Measurements from ENCODE around the gene NPY. TPM values are rescaled to one million over a fixed set of nuclear protein-coding genes. Genes with fewer than 3 reads are reported as not detected.

Gene NPY
- total RNA-seq, 2 experiments from 2014 or later, result not detected

DNA sequence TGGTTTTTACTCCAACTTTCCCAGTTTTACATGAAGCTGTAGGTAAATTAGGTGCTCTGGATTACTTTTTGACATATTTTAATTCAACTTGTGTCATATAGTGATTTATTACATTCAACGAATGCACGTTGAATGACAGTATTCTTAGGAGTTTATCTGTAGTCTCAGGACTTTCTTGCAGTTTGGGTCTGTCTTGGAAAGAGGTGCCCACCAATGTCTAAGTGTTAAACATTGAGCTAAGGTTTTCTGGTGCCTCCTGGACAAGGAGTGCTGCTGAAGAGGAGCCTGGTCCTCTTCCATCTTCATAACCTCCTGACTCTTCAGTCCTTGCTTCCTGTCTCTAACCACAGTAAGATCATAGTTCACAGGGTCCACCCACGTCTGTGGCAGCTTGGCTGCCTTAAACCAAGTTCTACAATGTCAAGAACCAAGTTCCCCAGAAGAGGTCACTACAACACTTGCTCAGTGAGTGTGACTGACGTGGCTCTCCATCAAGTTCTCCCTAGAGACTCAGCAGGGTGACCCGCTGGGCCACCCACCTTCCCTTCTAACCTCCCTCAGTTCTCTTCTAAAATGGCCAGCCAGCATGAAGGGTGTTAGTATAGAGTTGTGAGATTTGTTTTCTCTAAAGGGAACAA, 6.1 kb downstream of the NPY start:
- no peak overlapping the region for H3K27ac Mint-ChIP-seq
- H3K27me3 Mint-ChIP-seq, result peaks cover 38% of the 10 kb centered on the region
- no peaks in the 10 kb centered on the region for H3K9me3 Mint-ChIP-seq
- POLR2A ChIA-PET, result no interaction called here
- H3K36me3 Mint-ChIP-seq (ENCODE audit: low read depth), result no peaks in the 10 kb centered on the region
- H3K4me1 Mint-ChIP-seq, result peaks cover 10% of the 10 kb centered on the region
- no peak overlapping the region for H3K4me3 Mint-ChIP-seq
- peak; percentile 52 for DNase-seq
- CTCF ChIA-PET, result interaction anchor here (0.6 kb wide), 1 partner anchor 511 kb away, joined by 3 read pairs; no protein-coding TSS in a partner anchor

DNA sequence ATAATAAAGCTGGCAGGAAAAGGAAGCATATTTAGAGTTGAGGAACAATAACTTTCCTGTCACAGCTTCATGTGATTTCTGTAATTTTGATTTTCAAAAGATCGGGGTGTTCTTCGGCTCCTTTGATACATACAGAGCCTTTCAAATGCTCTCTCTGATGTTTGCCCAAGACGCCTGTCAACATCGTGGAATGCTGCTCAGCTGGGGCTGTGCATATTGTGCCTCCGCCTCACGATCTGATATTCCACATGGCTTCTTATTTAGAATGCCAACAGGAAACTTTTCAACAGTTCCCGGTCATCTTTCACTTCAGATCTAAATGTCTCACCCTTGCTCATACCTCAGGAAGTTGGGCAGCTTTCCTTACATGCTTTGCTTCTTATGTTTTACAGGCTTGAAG, 7.3 kb downstream of the NPY start:
- ChIA-PET CTCF (no interaction called here), POLR2A (no interaction called here)

DNA sequence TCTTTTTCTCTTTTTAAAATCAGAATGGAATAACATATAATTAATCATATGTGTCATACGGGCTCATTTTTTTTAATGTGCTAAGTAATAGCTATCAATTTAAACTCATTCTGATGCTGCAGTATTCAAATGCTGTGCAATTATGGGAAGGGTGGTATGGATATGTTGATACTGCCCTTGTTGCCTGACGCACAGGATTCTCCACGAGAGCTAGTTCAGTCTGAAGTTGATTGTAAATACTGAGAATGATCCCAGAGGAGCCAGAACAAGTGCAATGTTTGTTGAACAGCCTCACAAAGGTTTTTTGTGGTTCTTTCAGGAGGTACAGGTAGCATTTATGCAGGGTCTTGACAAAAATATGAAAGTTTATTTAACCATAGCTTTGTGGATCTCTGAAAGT, 13.4 kb downstream of the NPY start:
- Mint-ChIP-seq H3K4me3 (no peak overlapping the region), H3K4me1 (no peaks in the 10 kb centered on the region), H3K27me3 (peaks cover 20% of the 10 kb centered on the region), H3K27ac (no peak overlapping the region), H3K36me3 (ENCODE audit: low read depth) (no peaks in the 10 kb centered on the region), H3K9me3 (no peaks in the 10 kb centered on the region)
- POLR2A ChIA-PET, result no interaction called here
- CTCF ChIA-PET, result no interaction called here
- no peak for DNase-seq

More for the DNA sequence above, 7.3 kb downstream of the NPY start:
- Mint-ChIP-seq H3K36me3 (ENCODE audit: low read depth) (no peaks in the 10 kb centered on the region), H3K27me3 (peaks cover 29% of the 10 kb centered on the region), H3K4me1 (peaks cover 7% of the 10 kb centered on the region), H3K9me3 (no peaks in the 10 kb centered on the region), H3K27ac (no peak overlapping the region), H3K4me3 (no peak overlapping the region)
- DNase-seq, result no peak

DNA sequence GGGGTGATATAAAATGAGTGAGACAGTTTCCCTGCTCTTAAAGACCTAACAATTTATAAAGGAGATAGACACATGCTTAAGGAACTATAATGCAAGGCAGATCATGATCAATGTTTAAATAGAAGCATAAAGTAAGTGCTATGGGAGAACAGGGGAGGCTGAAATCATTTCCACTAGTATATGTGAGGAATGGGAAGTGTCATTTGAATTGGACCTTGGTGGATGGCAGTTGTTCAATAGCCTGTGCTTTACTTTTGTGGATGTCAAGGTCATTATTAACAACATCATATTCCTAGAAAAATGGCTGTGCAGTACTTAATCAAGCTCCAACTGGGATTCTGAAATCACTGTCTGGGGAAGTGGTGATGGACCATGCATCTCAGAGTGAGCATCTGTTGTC, 14.7 kb downstream of the NPY start:
- Mint-ChIP-seq H3K36me3 (ENCODE audit: low read depth) (no peaks in the 10 kb centered on the region), H3K9me3 (no peaks in the 10 kb centered on the region)

DNA sequence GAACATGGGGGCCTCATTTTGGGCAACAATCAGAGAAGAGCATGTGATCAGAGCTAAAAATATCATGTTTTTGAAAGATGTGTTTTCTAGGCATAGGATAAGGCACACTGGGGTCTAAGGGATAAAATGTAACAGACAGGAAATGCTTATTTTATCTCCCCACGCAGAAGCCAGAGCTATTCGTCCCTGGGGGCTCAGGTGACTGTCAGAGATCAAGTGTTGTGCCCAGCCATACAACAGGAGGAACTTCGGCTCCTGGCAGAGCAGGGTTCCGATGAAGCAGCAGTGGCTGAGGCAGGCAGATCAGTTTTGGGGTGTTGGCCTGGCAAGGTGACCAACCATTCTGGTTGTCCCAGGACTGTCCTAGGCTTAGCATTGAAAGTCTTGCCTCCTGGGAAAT, 15.2 kb downstream of the NPY start:
- Mint-ChIP-seq H3K4me3 (no peak overlapping the region), H3K27me3 (peaks cover 26% of the 10 kb centered on the region), H3K4me1 (no peaks in the 10 kb centered on the region), H3K9me3 (no peaks in the 10 kb centered on the region), H3K36me3 (ENCODE audit: low read depth) (no peaks in the 10 kb centered on the region), H3K27ac (no peak overlapping the region)
- POLR2A ChIA-PET, result no interaction called here
- DNase-seq, result no peak
- CTCF ChIA-PET, result no interaction called here

More for the DNA sequence above, 14.7 kb downstream of the NPY start:
- Mint-ChIP-seq H3K4me1 (no peaks in the 10 kb centered on the region), H3K4me3 (no peak overlapping the region), H3K27ac (no peak overlapping the region), H3K27me3 (peaks cover 23% of the 10 kb centered on the region)
- no peak for DNase-seq
- POLR2A ChIA-PET, result no interaction called here
- CTCF ChIA-PET, result no interaction called here

DNA sequence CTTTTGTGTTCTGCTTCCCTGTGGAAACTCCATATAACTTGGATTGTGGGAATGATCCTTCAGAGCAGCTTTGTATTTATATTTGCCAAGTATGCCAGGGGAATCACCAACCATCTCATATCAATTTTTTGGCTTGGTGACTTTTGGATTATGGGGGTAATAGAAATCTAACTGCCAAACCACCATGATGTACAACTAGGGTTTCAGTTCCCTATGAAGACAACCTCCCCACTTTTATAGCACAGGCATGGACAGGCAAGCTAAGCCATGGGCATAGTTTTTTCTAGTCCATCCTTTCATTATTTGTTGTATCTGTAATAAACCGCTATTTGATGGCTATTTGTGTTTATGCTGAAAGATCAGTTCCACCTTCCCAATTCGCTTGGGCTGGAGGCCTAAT, 17.7 kb downstream of the NPY start:
- POLR2A ChIA-PET, result no interaction called here
- peaks cover 36% of the 10 kb centered on the region for H3K27me3 Mint-ChIP-seq
- H3K9me3 Mint-ChIP-seq, result no peaks in the 10 kb centered on the region
- H3K4me3 Mint-ChIP-seq, result no peak overlapping the region
- no peaks in the 10 kb centered on the region for H3K4me1 Mint-ChIP-seq
- no peaks in the 10 kb centered on the region for H3K36me3 Mint-ChIP-seq (ENCODE audit: low read depth)
- CTCF ChIA-PET, result no interaction called here
- no peak for DNase-seq
- H3K27ac Mint-ChIP-seq, result no peak overlapping the region

DNA sequence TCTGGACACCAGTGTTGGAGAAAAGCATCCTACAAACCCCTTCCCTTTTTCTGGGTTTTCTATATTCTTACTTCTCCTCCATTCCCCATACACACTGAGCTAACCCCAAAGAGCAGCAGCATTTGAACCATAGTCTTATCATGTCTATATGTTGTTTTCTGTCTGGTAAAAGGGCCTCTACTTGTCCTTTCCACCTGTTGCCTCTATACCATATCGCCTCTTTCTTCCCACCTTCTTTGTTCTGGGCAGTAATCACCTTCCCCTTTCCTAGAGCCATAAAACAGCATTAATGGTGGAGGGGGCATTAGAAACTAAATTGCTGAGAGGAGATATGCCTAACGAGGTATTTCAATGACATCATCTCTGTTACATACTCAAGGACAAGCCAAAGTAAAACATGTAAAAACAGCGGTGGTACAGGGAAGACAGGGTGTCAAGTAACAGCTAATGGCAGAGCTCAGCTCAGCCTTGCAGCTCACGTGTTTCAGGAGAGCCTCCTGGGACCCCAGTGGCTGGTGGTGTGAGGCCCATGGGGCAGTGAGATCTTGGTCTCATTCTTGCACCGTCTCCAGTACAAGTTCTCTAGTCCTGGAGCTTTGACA, 20.6 kb downstream of the NPY start:
- Mint-ChIP-seq H3K27ac (no peak overlapping the region), H3K36me3 (ENCODE audit: low read depth) (no peaks in the 10 kb centered on the region), H3K4me3 (no peak overlapping the region), H3K9me3 (no peaks in the 10 kb centered on the region), H3K4me1 (no peaks in the 10 kb centered on the region), H3K27me3 (peaks cover 34% of the 10 kb centered on the region)
- DNase-seq, result no peak
- ChIA-PET CTCF (no interaction called here), POLR2A (no interaction called here)

DNA sequence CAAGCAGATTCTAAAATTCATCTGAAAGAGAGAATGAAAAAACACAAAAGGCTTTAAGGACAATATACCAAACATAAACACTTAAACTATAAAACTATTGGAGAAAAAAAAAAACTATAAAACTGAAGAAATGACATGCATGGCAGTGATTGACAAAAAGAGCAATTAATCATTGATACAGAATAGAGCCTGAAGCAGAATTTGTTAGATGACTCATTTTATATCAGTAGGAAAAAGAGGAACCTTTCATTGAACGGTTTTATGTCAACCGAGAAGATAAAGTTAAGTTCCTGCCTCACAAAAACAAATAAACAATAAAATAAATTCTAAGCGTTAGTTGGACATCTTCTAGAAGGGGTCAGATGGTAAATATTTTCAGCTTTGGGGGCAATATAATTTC, 23.3 kb downstream of the NPY start:
- no peaks in the 10 kb centered on the region for H3K36me3 Mint-ChIP-seq (ENCODE audit: low read depth)
- CTCF ChIA-PET, result no interaction called here
- no peak overlapping the region for H3K27ac Mint-ChIP-seq
- no peak overlapping the region for H3K4me3 Mint-ChIP-seq
- peaks cover 29% of the 10 kb centered on the region for H3K27me3 Mint-ChIP-seq
- DNase-seq, result no peak
- no peaks in the 10 kb centered on the region for H3K9me3 Mint-ChIP-seq
- POLR2A ChIA-PET, result no interaction called here
- H3K4me1 Mint-ChIP-seq, result no peaks in the 10 kb centered on the region

DNA sequence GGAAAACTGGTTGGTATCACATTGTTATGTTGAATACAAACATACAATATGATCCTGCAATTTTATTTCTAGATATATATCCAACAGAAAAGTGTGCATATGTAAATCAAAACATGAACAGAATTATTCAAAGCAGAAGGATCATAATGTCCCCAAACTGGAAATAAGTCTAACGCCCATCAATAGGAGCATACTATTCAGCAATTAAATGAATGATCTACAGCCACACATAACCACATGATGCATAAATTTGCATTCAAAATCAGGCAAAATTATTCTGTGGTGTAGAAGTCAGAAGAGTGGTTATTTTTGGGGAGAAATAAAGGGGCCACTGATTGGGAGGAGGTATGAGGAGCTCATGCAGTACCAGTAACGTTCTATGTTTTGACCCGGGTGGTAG, 28.6 kb downstream of the NPY start:
- Mint-ChIP-seq H3K27ac (no peak overlapping the region), H3K9me3 (no peaks in the 10 kb centered on the region)

DNA sequence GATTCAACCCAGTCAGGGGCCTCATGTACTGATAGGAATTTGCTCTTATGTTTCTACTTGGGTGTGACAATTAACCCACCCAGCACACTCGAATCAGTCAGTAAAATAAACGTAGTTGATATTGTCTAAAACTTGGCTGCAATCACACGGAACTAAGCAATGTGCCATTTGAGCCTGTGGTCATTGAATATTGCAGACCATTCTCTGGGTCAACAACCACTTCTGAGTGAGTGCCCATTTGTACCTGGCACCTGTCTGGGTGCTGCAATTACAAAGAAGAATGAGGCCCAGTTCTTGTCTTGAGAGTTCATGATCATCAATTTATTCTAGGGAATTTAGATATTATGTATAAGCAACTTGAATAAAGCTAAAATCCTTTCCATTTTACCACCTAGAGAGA, 29.8 kb downstream of the NPY start:
- Mint-ChIP-seq H3K9me3 (no peaks in the 10 kb centered on the region), H3K4me1 (no peaks in the 10 kb centered on the region), H3K27ac (no peak overlapping the region), H3K36me3 (ENCODE audit: low read depth) (no peaks in the 10 kb centered on the region), H3K4me3 (no peak overlapping the region), H3K27me3 (peaks cover 17% of the 10 kb centered on the region)
- ChIA-PET CTCF (no interaction called here), POLR2A (no interaction called here)
- no peak for DNase-seq

More for the DNA sequence above, 28.6 kb downstream of the NPY start:
- no peak for DNase-seq
- Mint-ChIP-seq H3K4me3 (no peak overlapping the region), H3K27me3 (peaks cover 17% of the 10 kb centered on the region), H3K4me1 (no peaks in the 10 kb centered on the region), H3K36me3 (ENCODE audit: low read depth) (no peaks in the 10 kb centered on the region)
- CTCF ChIA-PET, result no interaction called here
- POLR2A ChIA-PET, result no interaction called here

DNA sequence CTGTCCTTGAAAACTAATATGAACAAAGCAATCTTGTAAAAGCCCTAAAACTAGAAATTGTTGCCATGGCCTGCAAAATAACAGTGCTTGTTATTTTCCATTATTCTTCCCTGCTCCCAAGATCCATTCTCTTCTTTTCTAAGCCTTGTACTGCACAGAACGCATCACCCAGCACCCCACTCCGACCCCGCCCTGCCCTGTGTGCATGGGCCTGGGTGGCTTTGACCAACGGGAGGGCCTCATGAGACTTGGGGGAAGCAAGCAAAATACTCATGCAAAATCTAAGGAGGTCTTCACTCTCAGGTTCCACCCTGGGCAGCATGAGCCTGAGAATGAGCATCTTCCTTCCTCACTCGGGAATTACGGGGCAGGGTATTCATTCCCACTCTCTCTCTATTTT, 32.4 kb downstream of the NPY start:
- Mint-ChIP-seq H3K4me3 (no peak overlapping the region), H3K36me3 (ENCODE audit: low read depth) (no peaks in the 10 kb centered on the region), H3K9me3 (no peaks in the 10 kb centered on the region), H3K4me1 (no peaks in the 10 kb centered on the region), H3K27me3 (peaks cover 14% of the 10 kb centered on the region), H3K27ac (no peak overlapping the region)
- no peak for DNase-seq
- ChIA-PET CTCF (no interaction called here), POLR2A (no interaction called here)

DNA sequence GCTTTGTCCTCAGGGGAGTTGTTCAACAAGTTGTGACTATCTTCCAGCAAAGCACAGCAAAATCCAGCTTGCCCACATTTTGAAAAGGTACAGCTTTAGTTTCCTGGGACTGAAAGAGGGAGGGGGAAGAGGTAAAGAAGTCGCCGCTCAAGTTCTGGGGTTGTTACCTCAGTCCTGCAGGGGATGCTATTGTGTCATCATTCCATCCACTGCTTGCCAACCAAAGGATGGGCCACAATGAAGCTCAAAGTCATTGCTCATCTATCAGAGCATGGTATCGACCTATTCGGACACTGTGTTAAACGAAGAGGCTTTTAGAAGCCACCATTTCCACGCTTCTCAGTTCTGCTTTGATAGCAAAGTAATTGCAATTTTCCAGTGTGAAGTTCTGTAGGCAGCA, 34.3 kb downstream of the NPY start:
- POLR2A ChIA-PET, result no interaction called here

DNA sequence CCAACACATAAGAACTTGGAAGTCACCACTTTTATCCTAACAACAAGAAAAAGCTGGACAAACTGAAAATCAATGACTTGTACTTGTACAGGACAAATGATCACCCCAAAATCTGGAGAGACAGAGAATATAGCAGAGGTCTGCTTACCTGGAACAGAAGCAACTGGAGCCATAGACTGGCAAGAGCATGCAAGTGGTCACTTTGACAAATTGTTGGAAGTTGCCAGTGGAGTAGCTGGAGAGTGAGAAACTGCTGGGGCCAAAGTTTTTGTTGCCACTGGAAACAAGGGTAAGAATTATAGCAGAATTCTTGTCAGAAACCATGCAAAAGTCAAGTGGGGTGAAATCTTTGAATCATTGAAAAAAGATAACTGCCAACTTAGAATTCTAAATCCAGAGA, 35.2 kb downstream of the NPY start:
- no peaks in the 10 kb centered on the region for H3K36me3 Mint-ChIP-seq (ENCODE audit: low read depth)
- H3K9me3 Mint-ChIP-seq, result no peaks in the 10 kb centered on the region
- no peak for DNase-seq
- no peaks in the 10 kb centered on the region for H3K4me1 Mint-ChIP-seq
- no peak overlapping the region for H3K27ac Mint-ChIP-seq
- no peak overlapping the region for H3K4me3 Mint-ChIP-seq
- CTCF ChIA-PET, result no interaction called here
- H3K27me3 Mint-ChIP-seq, result peaks cover 13% of the 10 kb centered on the region
- POLR2A ChIA-PET, result no interaction called here

More for the DNA sequence above, 34.3 kb downstream of the NPY start:
- CTCF ChIA-PET, result interaction anchor here (0.9 to 1.1 kb wide), 2 partner anchors 23 to 63 kb away, joined by 3 to 4 read pairs; no protein-coding TSS in a partner anchor
- no peak for DNase-seq
- H3K9me3 Mint-ChIP-seq, result no peaks in the 10 kb centered on the region
- H3K4me1 Mint-ChIP-seq, result no peaks in the 10 kb centered on the region
- H3K27ac Mint-ChIP-seq, result no peak overlapping the region
- peaks cover 13% of the 10 kb centered on the region for H3K27me3 Mint-ChIP-seq
- H3K4me3 Mint-ChIP-seq, result no peak overlapping the region
- H3K36me3 Mint-ChIP-seq (ENCODE audit: low read depth), result no peaks in the 10 kb centered on the region

DNA sequence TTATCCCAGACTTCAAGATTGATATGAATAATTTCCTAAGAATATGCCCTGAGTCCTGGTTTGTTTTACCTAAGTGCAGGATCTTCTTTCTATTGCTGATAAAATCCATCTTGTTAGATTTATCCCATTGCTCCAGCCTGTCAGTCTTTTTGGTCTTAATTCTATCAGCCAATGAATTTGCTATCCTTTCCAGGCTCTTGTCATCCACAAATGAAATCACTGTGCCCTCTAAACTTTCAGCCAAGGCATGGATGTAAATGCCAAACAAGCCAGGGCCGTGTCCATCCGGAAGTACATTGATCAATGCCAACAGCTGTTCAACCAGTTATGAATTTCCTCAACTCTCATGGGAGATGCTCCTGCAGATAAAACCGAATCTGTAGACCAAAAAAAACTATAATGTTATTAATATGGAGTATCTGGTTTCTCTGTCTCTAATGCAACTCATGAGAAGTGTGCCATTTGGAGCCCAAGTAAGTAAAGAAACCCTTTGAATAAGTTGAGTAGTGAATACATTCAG, 40.0 kb downstream of the NPY start:
- ChIA-PET CTCF (interaction anchor here (0.8 to 1.4 kb wide), 3 partner anchors 9 to 19 kb away, joined by 3 to 4 read pairs (median 3); no protein-coding TSS in a partner anchor), POLR2A (no interaction called here)
- no peak for DNase-seq
- no peaks in the 10 kb centered on the region for H3K9me3 Mint-ChIP-seq
- no peaks in the 10 kb centered on the region for H3K36me3 Mint-ChIP-seq (ENCODE audit: low read depth)
- H3K4me3 Mint-ChIP-seq, result no peak overlapping the region
- peaks cover 12% of the 10 kb centered on the region for H3K27me3 Mint-ChIP-seq
- H3K4me1 Mint-ChIP-seq, result no peaks in the 10 kb centered on the region
- no peak overlapping the region for H3K27ac Mint-ChIP-seq
